Activated CD4-positive, alpha-beta T cell treated with anti-CD3 and anti-CD28 coated beads for 36 hours (primary cell): ENCODE data around the gene LINC00237. TPM values are rescaled to one million over a fixed set of nuclear protein-coding genes. Genes with fewer than 3 reads are reported as not detected.

ENCODE experiments used
- ATAC-seq: fragments of 200-7000 bp; cut with Tn5 transposase; one replicate; pipeline ENCODE4 v1.10.0; 2021; ENCODE audit warnings: mild to moderate bottlenecking, moderate library complexity
- CTCF ChIA-PET: fragments of 350-600 bp; sonication (Branson Sonifier 250); formaldehyde crosslinking; loops from one replicate; lab custom pipeline; 2021; ENCODE audit warnings: antibody characterized with exemption; lab: Charles Lee
- POLR2A ChIA-PET: fragments of 350-600 bp; sonication (Branson Sonifier 250); formaldehyde crosslinking; loops from one replicate; lab custom pipeline; 2021; ENCODE audit warnings: antibody characterized with exemption, inconsistent platforms; lab: Charles Lee
- DNase-seq: peaks from one replicate; pipeline ENCODE4 v3.0.0-alpha.2; 2020
- H3K27ac Mint-ChIP-seq: one replicate; pipeline ENCODE4 v1.8.0; 2021; ENCODE audit warnings: mixed read lengths
- H3K27me3 Mint-ChIP-seq: one replicate; pipeline ENCODE4 v1.8.0; 2021; ENCODE audit warnings: mixed read lengths
- H3K36me3 Mint-ChIP-seq: one replicate; pipeline ENCODE4 v1.8.0; 2021; ENCODE audit warnings: low read depth, mixed read lengths
- H3K4me1 Mint-ChIP-seq: one replicate; pipeline ENCODE4 v1.8.0; 2021; ENCODE audit warnings: mixed read lengths
- H3K4me3 Mint-ChIP-seq: one replicate; pipeline ENCODE4 v1.8.0; 2021; ENCODE audit warnings: mild to moderate bottlenecking, moderate library complexity, mixed read lengths
- H3K9me3 Mint-ChIP-seq: one replicate; pipeline ENCODE4 v1.8.0; 2021; ENCODE audit warnings: low read depth, mixed read lengths
- intact Hi-C, 2 experiments: fragments of 100-400 bp; cut with DNase I in 1 of 2; cut with micrococcal nuclease in 1 of 2; formaldehyde crosslinking; loops; one replicate each; pipeline versions ENCODE4 v1.14.2 to v1.15.1; 2022 to 2024; cut with DNase I, micrococcal nuclease
- total RNA-seq, 2 experiments: library from RNA; stranded (reverse); gene quantifications; one replicate each; pipeline ENCODE4 v1.2.3, GENCODE V29; 2021

Gene LINC00237
- total RNA-seq, 2 experiments from 2014 or later: not detected

- Mint-ChIP-seq H3K36me3 (no peaks in the 10 kb centered on the region), H3K27me3 (peaks cover 27% of the 10 kb centered on the region), H3K9me3 (no peaks in the 10 kb centered on the region), H3K27ac (no peak overlapping the region), H3K4me3 (no peak overlapping the region), H3K4me1 (no peaks in the 10 kb centered on the region)
- ATAC-seq (no peak), DNase-seq (peak; percentile 9)
- ChIA-PET CTCF (no interaction called here), POLR2A (interaction anchor here (0.7 kb wide), 1 partner anchor 27 kb away, joined by 6 read pairs; no protein-coding TSS in a partner anchor)
- intact Hi-C loops: no loop called here
Observed at GRCh38 chr20:21074605-21075336, 31.4 kb downstream of the LINC00237 start.

GRCh38 chr20:21067255-21067654, 38.9 kb downstream of the LINC00237 start:
- Mint-ChIP-seq H3K36me3 (no peaks in the 10 kb centered on the region), H3K4me3 (no peak overlapping the region), H3K27ac (no peak overlapping the region), H3K4me1 (no peaks in the 10 kb centered on the region), H3K27me3 (peaks cover 20% of the 10 kb centered on the region), H3K9me3 (no peaks in the 10 kb centered on the region)
- no peak for DNase-seq
- ATAC-seq: no peak
- ChIA-PET CTCF (no interaction called here), POLR2A (no interaction called here)
- intact Hi-C loops: no loop called here

GRCh38 chr20:21064924-21065323, 41.2 kb downstream of the LINC00237 start:
- H3K4me1 Mint-ChIP-seq: no peaks in the 10 kb centered on the region
- no peaks in the 10 kb centered on the region for H3K9me3 Mint-ChIP-seq
- ChIA-PET CTCF (no interaction called here), POLR2A (no interaction called here)
- ATAC-seq: no peak
- no peaks in the 10 kb centered on the region for H3K36me3 Mint-ChIP-seq
- no peak overlapping the region for H3K4me3 Mint-ChIP-seq
- DNase-seq: no peak
- H3K27me3 Mint-ChIP-seq: peaks cover 23% of the 10 kb centered on the region
- intact Hi-C loops: no loop called here
- H3K27ac Mint-ChIP-seq: no peak overlapping the region

GRCh38 chr20:21063276-21063675, 42.9 kb downstream of the LINC00237 start:
- ATAC-seq: no peak
- no peak overlapping the region for H3K27ac Mint-ChIP-seq
- ChIA-PET POLR2A (no interaction called here), CTCF (interaction anchor here (1.2 to 1.6 kb wide), 2 partner anchors 15 to 16 kb away, joined by 3 to 4 read pairs; no protein-coding TSS in a partner anchor)
- H3K4me1 Mint-ChIP-seq: no peaks in the 10 kb centered on the region
- no peaks in the 10 kb centered on the region for H3K36me3 Mint-ChIP-seq
- H3K9me3 Mint-ChIP-seq: no peaks in the 10 kb centered on the region
- intact Hi-C loops: no loop called here
- peaks cover 25% of the 10 kb centered on the region for H3K27me3 Mint-ChIP-seq
- DNase-seq: no peak
- no peak overlapping the region for H3K4me3 Mint-ChIP-seq

- no peak for ATAC-seq
- Mint-ChIP-seq H3K27ac (no peak overlapping the region), H3K4me1 (no peaks in the 10 kb centered on the region), H3K9me3 (no peaks in the 10 kb centered on the region), H3K36me3 (no peaks in the 10 kb centered on the region), H3K27me3 (peaks cover 18% of the 10 kb centered on the region), H3K4me3 (no peak overlapping the region)
- POLR2A ChIA-PET: no interaction called here
- DNase-seq: no peak
- CTCF ChIA-PET: interaction anchor here (0.6 to 1.0 kb wide), 3 partner anchors 177 to 454 kb away, joined by 3 read pairs; no protein-coding TSS in a partner anchor
- intact Hi-C loops: no loop called here
Observed at GRCh38 chr20:21053002-21053762, 53.0 kb downstream of the LINC00237 start.

- no peaks in the 10 kb centered on the region for H3K36me3 Mint-ChIP-seq
- no peaks in the 10 kb centered on the region for H3K9me3 Mint-ChIP-seq
- no peak overlapping the region for H3K27ac Mint-ChIP-seq
- intact Hi-C loops: no loop called here
- CTCF ChIA-PET: no interaction called here
- POLR2A ChIA-PET: no interaction called here
- H3K4me1 Mint-ChIP-seq: no peaks in the 10 kb centered on the region
- ATAC-seq (no peak), DNase-seq (no peak)
- H3K27me3 Mint-ChIP-seq: peaks cover 18% of the 10 kb centered on the region
- H3K4me3 Mint-ChIP-seq: no peak overlapping the region
Observed at GRCh38 chr20:21052686-21053001, 53.5 kb downstream of the LINC00237 start.

DNA sequence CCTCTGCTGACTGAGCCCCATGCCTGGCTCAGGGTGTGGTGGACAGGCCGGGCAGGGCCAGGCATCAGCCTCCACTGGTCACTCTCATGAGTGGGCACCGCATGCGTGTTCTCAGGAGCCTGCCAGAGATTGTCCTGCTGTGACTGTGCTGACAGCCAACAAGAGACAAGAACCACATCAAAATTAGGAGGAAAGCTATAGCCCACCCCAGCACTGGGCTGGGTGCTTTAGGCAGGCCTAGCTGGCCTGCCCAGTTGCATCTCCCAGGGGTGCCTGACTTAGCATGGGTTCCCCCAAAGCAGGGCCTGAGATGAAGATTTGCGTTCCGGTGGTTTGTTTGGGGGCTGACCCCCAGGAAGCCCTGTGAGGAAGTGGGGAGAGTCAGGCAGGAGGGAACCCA, 53.9 kb downstream of the LINC00237 start:
- H3K27ac Mint-ChIP-seq: no peak overlapping the region
- ChIA-PET CTCF (no interaction called here), POLR2A (no interaction called here)
- peaks cover 18% of the 10 kb centered on the region for H3K27me3 Mint-ChIP-seq
- no peaks in the 10 kb centered on the region for H3K4me1 Mint-ChIP-seq
- no peaks in the 10 kb centered on the region for H3K36me3 Mint-ChIP-seq
- no peaks in the 10 kb centered on the region for H3K9me3 Mint-ChIP-seq
- DNase-seq: no peak
- no peak for ATAC-seq
- intact Hi-C loops: no loop called here
- H3K4me3 Mint-ChIP-seq: no peak overlapping the region

- intact Hi-C loops: no loop called here
- no peak for DNase-seq
- ATAC-seq: no peak
- Mint-ChIP-seq H3K9me3 (no peaks in the 10 kb centered on the region), H3K4me1 (no peaks in the 10 kb centered on the region), H3K27me3 (peaks cover 22% of the 10 kb centered on the region), H3K36me3 (no peaks in the 10 kb centered on the region), H3K4me3 (no peak overlapping the region), H3K27ac (no peak overlapping the region)
- POLR2A ChIA-PET: no interaction called here
- CTCF ChIA-PET: interaction anchor here (0.7 to 1.0 kb wide), 2 partner anchors 98 to 190 kb away, joined by 3 to 4 read pairs; no protein-coding TSS in a partner anchor
Observed at GRCh38 chr20:21050710-21051109, 55.4 kb downstream of the LINC00237 start.

GRCh38 chr20:21049305-21049828, 56.8 kb downstream of the LINC00237 start:
- Mint-ChIP-seq H3K4me1 (no peaks in the 10 kb centered on the region), H3K27me3 (peaks cover 26% of the 10 kb centered on the region), H3K36me3 (no peaks in the 10 kb centered on the region), H3K27ac (no peak overlapping the region), H3K4me3 (no peak overlapping the region), H3K9me3 (no peaks in the 10 kb centered on the region)
- POLR2A ChIA-PET: no interaction called here
- no peak for DNase-seq
- CTCF ChIA-PET: interaction anchor here (0.6 to 2.0 kb wide), 10 partner anchors 9 to 566 kb away, joined by 3 to 13 read pairs (median 4); partner anchors contain the start of gene KIZ
- intact Hi-C loops: no loop called here
- ATAC-seq: no peak

GRCh38 chr20:21048841-21049273, 57.3 kb downstream of the LINC00237 start:
- ATAC-seq (no peak), DNase-seq (peak; percentile 74)
- peaks cover 29% of the 10 kb centered on the region for H3K27me3 Mint-ChIP-seq
- intact Hi-C loops: loop anchor here in 1 of 2 experiments (1.0 kb wide), 2 partner anchors 189 to 456 kb away; no protein-coding TSS in a partner anchor
- no peaks in the 10 kb centered on the region for H3K36me3 Mint-ChIP-seq
- no peak overlapping the region for H3K27ac Mint-ChIP-seq
- H3K4me1 Mint-ChIP-seq: no peaks in the 10 kb centered on the region
- ChIA-PET CTCF (interaction anchor here (0.6 to 2.0 kb wide), 17 partner anchors 8 to 567 kb away, joined by 3 to 13 read pairs (median 5); partner anchors contain the start of gene KIZ), POLR2A (no interaction called here)
- H3K9me3 Mint-ChIP-seq: no peaks in the 10 kb centered on the region
- no peak overlapping the region for H3K4me3 Mint-ChIP-seq

- POLR2A ChIA-PET: interaction anchor here (0.6 kb wide), 1 partner anchor 27 kb away, joined by 6 read pairs; no protein-coding TSS in a partner anchor
- no peaks in the 10 kb centered on the region for H3K9me3 Mint-ChIP-seq
- DNase-seq (no peak), ATAC-seq (no peak)
- H3K27ac Mint-ChIP-seq: no peak overlapping the region
- no peaks in the 10 kb centered on the region for H3K36me3 Mint-ChIP-seq
- H3K4me3 Mint-ChIP-seq: no peak overlapping the region
- CTCF ChIA-PET: interaction anchor here (0.5 to 2.0 kb wide), 18 partner anchors 8 to 568 kb away, joined by 3 to 13 read pairs (median 4); partner anchors contain the start of gene KIZ
- no peaks in the 10 kb centered on the region for H3K4me1 Mint-ChIP-seq
- H3K27me3 Mint-ChIP-seq: peaks cover 30% of the 10 kb centered on the region
- intact Hi-C loops: loop anchor here in 1 of 2 experiments (1.0 kb wide), 2 partner anchors 188 to 457 kb away; no protein-coding TSS in a partner anchor
Observed at GRCh38 chr20:21047981-21048380, 58.2 kb downstream of the LINC00237 start.
